Measurements from ENCODE around the gene SLC19A1. TPM values are rescaled to one million over a fixed set of nuclear protein-coding genes. Genes with fewer than 3 reads are reported as not detected.

Gene SLC19A1
- total RNA-seq, 1 donor from 2014 or later, result 53.3 TPM

DNA sequence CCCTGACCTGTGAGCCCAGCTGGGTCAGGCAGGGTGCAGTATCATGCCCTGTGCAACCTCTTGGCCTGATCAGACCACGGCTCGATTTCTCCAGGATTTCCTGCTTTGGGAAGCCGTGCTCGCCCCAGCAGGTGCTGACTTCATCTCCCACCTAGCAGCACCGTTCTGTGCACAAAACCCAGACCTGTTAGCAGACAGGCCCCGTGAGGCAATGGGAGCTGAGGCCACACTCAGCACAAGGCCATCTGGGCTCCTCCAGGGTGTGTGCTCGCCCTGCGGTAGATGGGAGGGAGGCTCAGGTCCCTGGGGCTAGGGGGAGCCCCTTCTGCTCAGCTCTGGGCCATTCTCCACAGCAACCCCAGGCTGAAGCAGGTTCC, 29.6 kb downstream of the SLC19A1 start:
- Mint-ChIP-seq H3K27me3 (ENCODE audit: unreplicated experiment) (peaks cover 9% of the 10 kb centered on the region), H3K27ac (ENCODE audit: unreplicated experiment) (no peak overlapping the region), H3K9me3 (ENCODE audit: unreplicated experiment) (peaks cover 12% of the 10 kb centered on the region), H3K36me3 (ENCODE audit: unreplicated experiment) (peaks cover under 1% of the 10 kb centered on the region), H3K4me1 (ENCODE audit: low read depth, unreplicated experiment) (peaks cover 14% of the 10 kb centered on the region), H3K4me3 (ENCODE audit: unreplicated experiment) (no peak overlapping the region)
- TF ChIP-seq, protein P1, sequence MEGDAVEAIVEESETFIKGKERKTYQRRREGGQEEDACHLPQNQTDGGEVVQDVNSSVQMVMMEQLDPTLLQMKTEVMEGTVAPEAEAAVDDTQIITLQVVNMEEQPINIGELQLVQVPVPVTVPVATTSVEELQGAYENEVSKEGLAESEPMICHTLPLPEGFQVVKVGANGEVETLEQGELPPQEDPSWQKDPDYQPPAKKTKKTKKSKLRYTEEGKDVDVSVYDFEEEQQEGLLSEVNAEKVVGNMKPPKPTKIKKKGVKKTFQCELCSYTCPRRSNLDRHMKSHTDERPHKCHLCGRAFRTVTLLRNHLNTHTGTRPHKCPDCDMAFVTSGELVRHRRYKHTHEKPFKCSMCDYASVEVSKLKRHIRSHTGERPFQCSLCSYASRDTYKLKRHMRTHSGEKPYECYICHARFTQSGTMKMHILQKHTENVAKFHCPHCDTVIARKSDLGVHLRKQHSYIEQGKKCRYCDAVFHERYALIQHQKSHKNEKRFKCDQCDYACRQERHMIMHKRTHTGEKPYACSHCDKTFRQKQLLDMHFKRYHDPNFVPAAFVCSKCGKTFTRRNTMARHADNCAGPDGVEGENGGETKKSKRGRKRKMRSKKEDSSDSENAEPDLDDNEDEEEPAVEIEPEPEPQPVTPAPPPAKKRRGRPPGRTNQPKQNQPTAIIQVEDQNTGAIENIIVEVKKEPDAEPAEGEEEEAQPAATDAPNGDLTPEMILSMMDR (IDR thresholded peaks at IDR 0.05; ENCODE audit: partially characterized antibody, unreplicated experiment), result no peak
- DNase-seq, result peak; percentile 18

DNA sequence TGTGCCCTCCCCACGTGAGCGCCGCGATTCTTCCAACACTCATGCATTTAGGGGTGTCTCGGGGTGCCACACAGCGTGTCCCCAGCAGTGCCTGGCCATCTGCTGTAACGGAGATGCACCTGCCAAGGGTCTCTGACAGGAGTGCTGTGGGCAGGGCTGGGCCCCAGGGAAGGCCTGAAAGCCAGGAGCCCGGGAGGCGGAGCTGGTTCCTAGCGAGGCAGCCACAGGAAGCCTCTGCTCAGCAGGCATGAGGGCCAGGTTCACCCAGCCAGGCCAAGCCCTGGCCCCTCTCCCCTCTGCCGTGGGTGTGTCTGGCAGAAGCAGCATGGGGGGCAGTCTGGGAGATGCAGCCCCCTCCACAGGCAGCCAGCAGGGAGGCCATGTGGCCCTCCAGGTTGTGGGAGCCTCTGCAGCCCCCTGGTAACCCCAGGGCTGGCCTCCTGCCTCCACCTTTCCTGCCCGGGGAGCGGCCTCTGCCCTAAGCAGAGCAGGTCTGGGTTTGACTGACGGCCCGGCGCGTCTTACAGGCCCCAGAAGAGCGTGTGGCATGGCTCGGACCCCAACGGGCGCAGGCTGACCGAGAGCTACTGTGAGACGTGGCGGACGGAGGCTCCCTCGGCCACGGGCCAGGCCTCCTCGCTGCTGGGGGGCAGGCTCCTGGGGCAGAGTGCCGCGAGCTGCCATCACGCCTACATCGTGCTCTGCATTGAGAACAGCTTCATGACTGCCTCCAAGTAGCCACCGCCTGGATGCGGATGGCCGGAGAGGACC, 30.4 kb downstream of the SLC19A1 start:
- peak; percentile 39 for DNase-seq
- Mint-ChIP-seq H3K36me3 (ENCODE audit: unreplicated experiment) (no peaks in the 10 kb centered on the region), H3K4me3 (ENCODE audit: unreplicated experiment) (no peak overlapping the region), H3K27me3 (ENCODE audit: unreplicated experiment) (peaks cover 11% of the 10 kb centered on the region), H3K9me3 (ENCODE audit: unreplicated experiment) (peaks cover 10% of the 10 kb centered on the region), H3K27ac (ENCODE audit: unreplicated experiment) (no peak overlapping the region), H3K4me1 (ENCODE audit: low read depth, unreplicated experiment) (peaks cover 11% of the 10 kb centered on the region)
- TF ChIP-seq, protein P1 (IDR thresholded peaks at IDR 0.05; ENCODE audit: partially characterized antibody, unreplicated experiment), result no peak

DNA sequence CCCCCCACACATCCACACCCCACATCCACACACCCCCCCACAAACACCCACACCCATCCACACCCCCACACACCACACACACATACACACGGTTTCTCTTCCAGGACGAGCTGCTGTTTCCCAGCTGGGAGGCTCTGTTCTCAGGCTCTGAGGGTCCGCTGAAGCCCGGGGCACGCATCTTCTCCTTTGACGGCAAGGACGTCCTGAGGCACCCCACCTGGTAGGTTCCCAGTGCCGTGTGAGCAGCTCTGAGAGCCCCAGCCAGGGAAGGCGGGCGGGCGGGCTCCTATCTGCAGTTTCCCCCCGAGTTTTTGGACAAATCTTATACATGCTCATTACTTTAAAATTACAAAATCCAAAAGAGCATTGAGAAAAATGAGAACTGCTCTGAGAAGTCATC, 31.2 kb downstream of the SLC19A1 start:
- TF ChIP-seq, protein P1 (IDR thresholded peaks at IDR 0.05; ENCODE audit: partially characterized antibody, unreplicated experiment), result no peak
- Mint-ChIP-seq H3K4me3 (ENCODE audit: unreplicated experiment) (no peak overlapping the region), H3K4me1 (ENCODE audit: low read depth, unreplicated experiment) (peaks cover 9% of the 10 kb centered on the region), H3K9me3 (ENCODE audit: unreplicated experiment) (peaks cover 11% of the 10 kb centered on the region), H3K27me3 (ENCODE audit: unreplicated experiment) (peaks cover 11% of the 10 kb centered on the region), H3K36me3 (ENCODE audit: unreplicated experiment) (no peaks in the 10 kb centered on the region), H3K27ac (ENCODE audit: unreplicated experiment) (no peak overlapping the region)
- DNase-seq, result peak; percentile 19

DNA sequence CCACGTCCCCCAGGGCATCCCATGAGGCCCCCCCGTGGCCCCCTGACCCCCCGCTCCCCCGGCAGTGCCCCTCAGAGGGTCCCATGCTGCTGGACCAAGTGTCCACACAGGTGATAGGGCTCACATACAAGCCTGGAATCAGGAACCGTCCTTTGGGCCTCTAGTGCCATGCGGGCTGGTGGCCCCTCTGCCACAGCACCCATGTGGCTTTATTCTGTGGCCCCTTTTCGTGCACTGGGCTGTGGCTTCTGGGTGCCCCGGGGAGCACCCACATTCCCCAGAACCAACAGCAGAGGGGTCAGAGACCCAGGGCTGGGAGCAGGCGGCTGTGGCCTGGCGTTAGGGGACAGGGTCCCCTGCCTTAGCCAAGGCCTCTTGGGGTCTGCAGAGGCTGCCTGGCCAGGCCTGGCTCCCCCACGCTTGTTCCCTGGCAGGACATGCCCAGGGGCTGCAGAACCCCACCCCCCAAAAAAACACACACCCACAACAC, 31.7 kb downstream of the SLC19A1 start:
- Mint-ChIP-seq H3K36me3 (ENCODE audit: unreplicated experiment) (no peaks in the 10 kb centered on the region), H3K27ac (ENCODE audit: unreplicated experiment) (no peak overlapping the region), H3K27me3 (ENCODE audit: unreplicated experiment) (peaks cover 11% of the 10 kb centered on the region), H3K9me3 (ENCODE audit: unreplicated experiment) (peaks cover 11% of the 10 kb centered on the region), H3K4me1 (ENCODE audit: low read depth, unreplicated experiment) (peaks cover 9% of the 10 kb centered on the region), H3K4me3 (ENCODE audit: unreplicated experiment) (no peak overlapping the region)
- no peak for DNase-seq
- TF ChIP-seq, protein P1 (IDR thresholded peaks at IDR 0.05; ENCODE audit: partially characterized antibody, unreplicated experiment), result no peak
